SK-N-SH treated with all-trans-retinoic acid at 6 μM for 48 hours (cell line): ENCODE measurements around the gene ECI1.

Experiments used
- OSR1 ChIP-seq: fragments of 250-450 bp; sonication (Bioruptor Pico); IDR thresholded peaks from 2 replicates; pipeline ENCODE4 v1.8.0; 2022; ENCODE audit warnings: moderate library complexity, mild to moderate bottlenecking, inconsistent platforms
- RARB ChIP-seq: fragments of 250-450 bp; sonication (Bioruptor Pico); IDR thresholded peaks from 2 replicates; pipeline ENCODE4 v1.8.0; 2021; ENCODE audit warnings: mild to moderate bottlenecking, moderate library complexity

DNA sequence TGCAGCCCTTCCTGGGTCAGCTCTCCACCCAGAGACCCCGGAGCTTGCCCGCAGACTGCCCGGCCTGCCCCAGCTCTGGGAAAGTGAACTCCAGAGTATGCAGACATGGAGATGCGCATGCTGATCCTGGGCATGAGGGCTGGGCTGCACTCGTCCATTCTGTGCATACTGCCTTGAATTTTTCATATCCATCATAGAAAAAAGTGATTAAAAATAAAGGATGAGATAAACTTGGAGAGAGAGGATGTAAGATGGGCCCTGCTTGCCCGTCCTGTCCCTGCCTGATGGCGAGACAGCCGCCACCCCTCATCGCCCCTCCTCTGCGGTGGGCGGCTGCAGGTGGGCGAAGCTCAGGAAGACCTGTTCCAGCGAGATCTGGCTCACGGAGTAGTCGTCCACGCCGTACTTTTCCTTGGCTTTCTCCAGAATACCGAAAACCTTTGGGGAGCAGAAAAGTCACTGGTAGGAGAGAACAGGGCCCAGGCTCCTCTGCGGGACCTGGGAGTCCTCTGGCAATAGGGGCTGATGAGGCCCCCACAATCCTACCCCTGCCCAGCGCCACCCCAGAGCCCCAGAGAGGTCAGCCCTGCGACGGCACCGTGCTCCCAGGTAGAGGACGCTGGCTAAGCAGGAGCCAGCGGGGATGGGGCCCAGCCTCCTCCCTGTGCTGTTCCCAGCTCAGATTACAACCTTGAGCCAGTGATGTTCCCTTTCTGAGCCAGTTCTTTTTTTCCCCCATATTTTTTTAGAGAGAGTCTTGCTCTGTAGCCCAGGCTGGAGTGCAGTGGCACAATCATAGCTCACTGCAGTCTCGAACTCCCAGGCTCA, 25.2 kb upstream of the ECI1 start:
- TF ChIP-seq OSR1 (CRISPR knock-in tag) (no peak), RARB (CRISPR knock-in tag) (no peak)
